ENCODE measurements around the gene NLRX1.
A peak's percentile ranks its signal among the peaks of the same experiment; 100 is the strongest.

The NLRX1 gene

GRCh38 chr11:119148720-119149017, 19.9 kb upstream of the NLRX1 start:
- Mint-ChIP-seq H3K36me3 (ENCODE audit: low read depth) (no peaks in the 10 kb centered on the region), H3K27ac (no peak overlapping the region), H3K4me1 (peaks cover 13% of the 10 kb centered on the region), H3K4me3 (peak overlapping the region; percentile 66), H3K9me3 (no peaks in the 10 kb centered on the region), H3K27me3 (peaks cover 37% of the 10 kb centered on the region)
- ATAC-seq (no peak), DNase-seq (no peak)

- DNase-seq = peak; percentile 25
Observed at GRCh38 chr11:119149018-119149785, 19.3 kb upstream of the NLRX1 start, which contains the start of gene ABCG4. TSS of gene ABCG4 (plus strand) at chr11:119149052. CDS start at chr11:119149966, 914 bp downstream.

GRCh38 chr11:119149786-119150275, 18.7 kb upstream of the NLRX1 start:
- Mint-ChIP-seq H3K4me3 (peak overlapping the region; percentile 4), H3K4me1 (peaks cover 13% of the 10 kb centered on the region), H3K9me3 (no peaks in the 10 kb centered on the region)

More at GRCh38 chr11:119149018-119149785, 19.3 kb upstream of the NLRX1 start, which contains the start of gene ABCG4:
- H3K36me3 Mint-ChIP-seq (ENCODE audit: low read depth) = no peaks in the 10 kb centered on the region
- H3K4me3 Mint-ChIP-seq = peak within 1 kb of the TSS; percentile 66
- H3K27me3 Mint-ChIP-seq = peaks cover 35% of the 10 kb centered on the region
- H3K27ac Mint-ChIP-seq = no peak within 1 kb of the TSS
- peak; percentile 44 for ATAC-seq
- peaks cover 13% of the 10 kb centered on the region for H3K4me1 Mint-ChIP-seq
- no peaks in the 10 kb centered on the region for H3K9me3 Mint-ChIP-seq

GRCh38 chr11:119152043-119152442, 16.5 kb upstream of the NLRX1 start:
- Mint-ChIP-seq H3K4me1 (peaks cover 13% of the 10 kb centered on the region), H3K27me3 (peaks cover 26% of the 10 kb centered on the region), H3K36me3 (ENCODE audit: low read depth) (no peaks in the 10 kb centered on the region), H3K27ac (no peak overlapping the region), H3K9me3 (no peaks in the 10 kb centered on the region), H3K4me3 (no peak overlapping the region)
- ATAC-seq (no peak), DNase-seq (no peak)

More at GRCh38 chr11:119149786-119150275, 18.7 kb upstream of the NLRX1 start:
- H3K36me3 Mint-ChIP-seq (ENCODE audit: low read depth) = no peaks in the 10 kb centered on the region
- H3K27me3 Mint-ChIP-seq = peaks cover 35% of the 10 kb centered on the region
- no peak overlapping the region for H3K27ac Mint-ChIP-seq
- no peak for DNase-seq
- no peak for ATAC-seq

- no peak overlapping the region for H3K27ac Mint-ChIP-seq
- H3K27me3 Mint-ChIP-seq = peaks cover 21% of the 10 kb centered on the region
- no peaks in the 10 kb centered on the region for H3K9me3 Mint-ChIP-seq
- DNase-seq (no peak), ATAC-seq (no peak)
- H3K36me3 Mint-ChIP-seq (ENCODE audit: low read depth) = no peaks in the 10 kb centered on the region
- peaks cover 13% of the 10 kb centered on the region for H3K4me1 Mint-ChIP-seq
- no peak overlapping the region for H3K4me3 Mint-ChIP-seq
Observed at GRCh38 chr11:119152604-119153003, 15.9 kb upstream of the NLRX1 start.

- no peak for ATAC-seq
- H3K36me3 Mint-ChIP-seq (ENCODE audit: low read depth) = no peaks in the 10 kb centered on the region
- no peak for DNase-seq
- H3K27me3 Mint-ChIP-seq = peaks cover 15% of the 10 kb centered on the region
- peaks cover 7% of the 10 kb centered on the region for H3K4me1 Mint-ChIP-seq
- no peak overlapping the region for H3K4me3 Mint-ChIP-seq
- no peaks in the 10 kb centered on the region for H3K9me3 Mint-ChIP-seq
- no peak overlapping the region for H3K27ac Mint-ChIP-seq
Observed at GRCh38 chr11:119153049-119153818, 15.3 kb upstream of the NLRX1 start.

GRCh38 chr11:119154178-119154577, 14.3 kb upstream of the NLRX1 start:
- Mint-ChIP-seq H3K4me1 (peaks cover 2% of the 10 kb centered on the region), H3K9me3 (no peaks in the 10 kb centered on the region), H3K27ac (no peak overlapping the region), H3K27me3 (peaks cover 9% of the 10 kb centered on the region), H3K36me3 (ENCODE audit: low read depth) (no peaks in the 10 kb centered on the region), H3K4me3 (no peak overlapping the region)
- ATAC-seq (no peak), DNase-seq (no peak)

- peaks cover 3% of the 10 kb centered on the region for H3K27me3 Mint-ChIP-seq
- H3K4me1 Mint-ChIP-seq = peaks cover 2% of the 10 kb centered on the region
- no peak overlapping the region for H3K27ac Mint-ChIP-seq
- DNase-seq (no peak), ATAC-seq (no peak)
- H3K4me3 Mint-ChIP-seq = no peak overlapping the region
- no peaks in the 10 kb centered on the region for H3K36me3 Mint-ChIP-seq (ENCODE audit: low read depth)
- no peaks in the 10 kb centered on the region for H3K9me3 Mint-ChIP-seq
Observed at GRCh38 chr11:119155733-119156492, 12.6 kb upstream of the NLRX1 start.

- no peak overlapping the region for H3K4me3 Mint-ChIP-seq
- no peaks in the 10 kb centered on the region for H3K36me3 Mint-ChIP-seq (ENCODE audit: low read depth)
- ATAC-seq (no peak), DNase-seq (no peak)
- H3K9me3 Mint-ChIP-seq = no peaks in the 10 kb centered on the region
- H3K4me1 Mint-ChIP-seq = no peaks in the 10 kb centered on the region
- peaks cover 3% of the 10 kb centered on the region for H3K27me3 Mint-ChIP-seq
- no peak overlapping the region for H3K27ac Mint-ChIP-seq
Observed at GRCh38 chr11:119156496-119156895, 12.0 kb upstream of the NLRX1 start.

GRCh38 chr11:119157063-119157462, 11.5 kb upstream of the NLRX1 start:
- no peak for DNase-seq
- Mint-ChIP-seq H3K4me3 (no peak overlapping the region), H3K9me3 (no peaks in the 10 kb centered on the region), H3K27ac (no peak overlapping the region), H3K27me3 (peaks cover 3% of the 10 kb centered on the region), H3K36me3 (ENCODE audit: low read depth) (no peaks in the 10 kb centered on the region), H3K4me1 (no peaks in the 10 kb centered on the region)
- ATAC-seq = no peak

- H3K9me3 Mint-ChIP-seq = no peaks in the 10 kb centered on the region
- ATAC-seq = no peak
- H3K27ac Mint-ChIP-seq = no peak overlapping the region
- H3K36me3 Mint-ChIP-seq (ENCODE audit: low read depth) = no peaks in the 10 kb centered on the region
- H3K4me3 Mint-ChIP-seq = no peak overlapping the region
- peaks cover 3% of the 10 kb centered on the region for H3K27me3 Mint-ChIP-seq
- H3K4me1 Mint-ChIP-seq = no peaks in the 10 kb centered on the region
- DNase-seq = no peak
Observed at GRCh38 chr11:119158467-119158866, 10.1 kb upstream of the NLRX1 start.

- Mint-ChIP-seq H3K27ac (no peak overlapping the region), H3K36me3 (ENCODE audit: low read depth) (no peaks in the 10 kb centered on the region), H3K9me3 (no peaks in the 10 kb centered on the region)
Observed at GRCh38 chr11:119160151-119160550, 8.4 kb upstream of the NLRX1 start.

GRCh38 chr11:119161871-119162270, 6.7 kb upstream of the NLRX1 start:
- DNase-seq (no peak), ATAC-seq (no peak)
- Mint-ChIP-seq H3K4me3 (no peak overlapping the region), H3K9me3 (no peaks in the 10 kb centered on the region), H3K36me3 (ENCODE audit: low read depth) (no peaks in the 10 kb centered on the region), H3K27me3 (no peaks in the 10 kb centered on the region), H3K4me1 (no peaks in the 10 kb centered on the region), H3K27ac (no peak overlapping the region)

More at GRCh38 chr11:119160151-119160550, 8.4 kb upstream of the NLRX1 start:
- Mint-ChIP-seq H3K4me1 (no peaks in the 10 kb centered on the region), H3K4me3 (no peak overlapping the region), H3K27me3 (peaks cover 3% of the 10 kb centered on the region)
- DNase-seq (no peak), ATAC-seq (no peak)

GRCh38 chr11:119166368-119167076, 2.0 kb upstream of the NLRX1 start:
- Mint-ChIP-seq H3K27me3 (no peaks in the 10 kb centered on the region), H3K36me3 (ENCODE audit: low read depth) (no peaks in the 10 kb centered on the region), H3K27ac (no peak overlapping the region), H3K4me1 (peaks cover 10% of the 10 kb centered on the region), H3K9me3 (no peaks in the 10 kb centered on the region), H3K4me3 (no peak overlapping the region)
- ATAC-seq (no peak), DNase-seq (no peak)

Data from activated naive CD8-positive, alpha-beta T cell treated with anti-CD3 and anti-CD28 coated beads, Interleukin-2, amount 50 U/mL, for 24 hours (primary cell).